SU-DHL-6 (cell line): ENCODE data around the gene OTUD4.

Source experiments
- H2AFZ ChIP-seq: fragments of 200-600 bp; sonication (generic); 2 replicates; pipeline ENCODE4 v1.6.1; 2014; ENCODE audit warnings: low read depth, mild to moderate bottlenecking, moderate library complexity, mixed read lengths, antibody characterized with exemption, low read length; ENCODE audit not compliant: severe bottlenecking
- H3F3A ChIP-seq: fragments of 200-600 bp; shearing (Covaris generic); 2 replicates; pipeline ENCODE4 v1.6.0; 2016; ENCODE audit warnings: antibody characterized with exemption, mild to moderate bottlenecking; ENCODE audit not compliant: insufficient read depth
- H3K27ac ChIP-seq: fragments of 200-600 bp; sonication (generic); 2 replicates; pipeline ENCODE4 v1.5.1; 2016; ENCODE audit warnings: low read depth, mild to moderate bottlenecking, low read length, moderate library complexity, mixed read lengths
- H3K27me3 ChIP-seq: fragments of 200-600 bp; sonication (generic), shearing (Covaris generic); 2 replicates; pipeline ENCODE4 v1.6.0; 2014; ENCODE audit warnings: mild to moderate bottlenecking, low read length
- H3K36me3 ChIP-seq: fragments of 200-600 bp; sonication (generic); 2 replicates; pipeline ENCODE4 v1.6.1; 2014; ENCODE audit warnings: mild to moderate bottlenecking, low read length, mixed read lengths
- H3K4me2 ChIP-seq: fragments of 300-600, 200-600 bp; shearing (Covaris generic), sonication (generic); 2 replicates; pipeline ENCODE4 v1.6.0; 2014; ENCODE audit warnings: low read length, low read depth, mild to moderate bottlenecking; ENCODE audit not compliant: poor library complexity, severe bottlenecking
- H3K4me3 ChIP-seq: fragments of 200-600 bp; sonication (generic); 2 replicates; pipeline ENCODE4 v1.5.1; 2014; ENCODE audit warnings: antibody characterized with exemption, low read length, mild to moderate bottlenecking, mixed read lengths; ENCODE audit not compliant: insufficient read depth, poor library complexity, severe bottlenecking
- H3K79me2 ChIP-seq: fragments of 200-600 bp; sonication (generic); 2 replicates; pipeline ENCODE4 v1.6.1; 2014; ENCODE audit warnings: mild to moderate bottlenecking, low read length, moderate library complexity; ENCODE audit not compliant: insufficient read depth
- H3K9ac ChIP-seq: fragments of 200-600 bp; sonication (generic); 2 replicates; pipeline ENCODE4 v1.7.0; 2014; ENCODE audit warnings: mild to moderate bottlenecking, low read length
- H3K9me2 ChIP-seq: fragments of 200-600 bp; sonication (generic); replicated peaks from 2 replicates; pipeline ENCODE4 v1.6.1; 2014; ENCODE audit warnings: low read length; ENCODE audit not compliant: insufficient read depth
- H3K9me3 ChIP-seq: fragments of 200-600 bp; sonication (generic); 2 replicates; pipeline ENCODE4 v1.6.1; 2014; ENCODE audit warnings: low read length, mixed read lengths; ENCODE audit not compliant: insufficient read depth
- H4K20me1 ChIP-seq: fragments of 200-600 bp; sonication (generic); 2 replicates; pipeline ENCODE4 v1.6.1; 2014; ENCODE audit warnings: low read depth, mild to moderate bottlenecking, antibody characterized with exemption, low read length, moderate library complexity, mixed read lengths
- EZH2phosphoT487 ChIP-seq: fragments of 200-600 bp; sonication (generic), shearing (Covaris generic); conservative IDR thresholded peaks from 2 replicates; pipeline ENCODE4 v1.6.1; 2018; ENCODE audit warnings: mild to moderate bottlenecking, antibody characterized with exemption, low read length, moderate library complexity, mixed read lengths
- TF ChIP-seq, protein P1 (sequence below): fragments of 200-600 bp; sonication (generic); IDR thresholded peaks from one replicate; pipeline ENCODE4 v1.5.1; 2017; ENCODE audit warnings: antibody characterized with exemption, mild to moderate bottlenecking, low read length, moderate library complexity; ENCODE audit not compliant: insufficient read depth, poor library complexity, severe bottlenecking

Gene OTUD4

GRCh38 chr4:145213245-145213644 lies 32.9 kb upstream of the OTUD4 start:
- H4K20me1 ChIP-seq: no peaks in the 10 kb centered on the region
- no peaks in the 10 kb centered on the region for H3K9me3 ChIP-seq
- H3K27me3 ChIP-seq: no peaks in the 10 kb centered on the region
- H3K27ac ChIP-seq: no peak overlapping the region
- H3K36me3 ChIP-seq: no peaks in the 10 kb centered on the region
- no peak overlapping the region for H3K4me3 ChIP-seq
- H3K9ac ChIP-seq: no peak overlapping the region
- no peak for TF ChIP-seq EZH2phosphoT487
- TF ChIP-seq, protein P1, sequence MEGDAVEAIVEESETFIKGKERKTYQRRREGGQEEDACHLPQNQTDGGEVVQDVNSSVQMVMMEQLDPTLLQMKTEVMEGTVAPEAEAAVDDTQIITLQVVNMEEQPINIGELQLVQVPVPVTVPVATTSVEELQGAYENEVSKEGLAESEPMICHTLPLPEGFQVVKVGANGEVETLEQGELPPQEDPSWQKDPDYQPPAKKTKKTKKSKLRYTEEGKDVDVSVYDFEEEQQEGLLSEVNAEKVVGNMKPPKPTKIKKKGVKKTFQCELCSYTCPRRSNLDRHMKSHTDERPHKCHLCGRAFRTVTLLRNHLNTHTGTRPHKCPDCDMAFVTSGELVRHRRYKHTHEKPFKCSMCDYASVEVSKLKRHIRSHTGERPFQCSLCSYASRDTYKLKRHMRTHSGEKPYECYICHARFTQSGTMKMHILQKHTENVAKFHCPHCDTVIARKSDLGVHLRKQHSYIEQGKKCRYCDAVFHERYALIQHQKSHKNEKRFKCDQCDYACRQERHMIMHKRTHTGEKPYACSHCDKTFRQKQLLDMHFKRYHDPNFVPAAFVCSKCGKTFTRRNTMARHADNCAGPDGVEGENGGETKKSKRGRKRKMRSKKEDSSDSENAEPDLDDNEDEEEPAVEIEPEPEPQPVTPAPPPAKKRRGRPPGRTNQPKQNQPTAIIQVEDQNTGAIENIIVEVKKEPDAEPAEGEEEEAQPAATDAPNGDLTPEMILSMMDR: no peak
- H3K79me2 ChIP-seq: no peaks in the 10 kb centered on the region
- H3F3A ChIP-seq: no peaks in the 10 kb centered on the region
- no peak overlapping the region for H2AFZ ChIP-seq
- no peak overlapping the region for H3K4me2 ChIP-seq
- H3K9me2 ChIP-seq: no peaks in the 10 kb centered on the region

DNA sequence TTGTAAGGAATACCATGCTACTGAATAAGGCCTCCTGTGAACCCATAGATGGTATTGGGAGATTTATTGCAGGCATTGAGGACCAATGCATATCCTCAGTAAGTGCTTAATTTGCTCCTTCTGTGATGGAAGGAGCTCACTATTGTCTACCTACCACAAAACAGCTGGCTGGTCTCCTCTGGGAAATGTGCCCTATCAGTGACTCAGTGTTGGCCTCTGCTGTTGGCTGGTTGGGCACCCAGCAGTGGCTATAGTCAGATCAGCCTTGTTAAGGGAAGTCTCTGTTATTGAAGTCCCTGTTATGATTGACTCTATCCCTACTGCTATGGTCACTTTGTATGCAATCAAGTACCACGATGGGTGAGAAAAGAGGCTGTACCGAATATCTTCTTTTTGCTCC lies 27.5 kb upstream of the OTUD4 start:
- Histone ChIP-seq H3K9ac (no peak overlapping the region), H3K4me2 (no peak overlapping the region), H3K27me3 (no peaks in the 10 kb centered on the region), H2AFZ (no peak overlapping the region), H3K36me3 (no peaks in the 10 kb centered on the region), H3K4me3 (no peak overlapping the region), H4K20me1 (no peaks in the 10 kb centered on the region), H3K9me2 (no peaks in the 10 kb centered on the region), H3K27ac (no peak overlapping the region), H3F3A (no peaks in the 10 kb centered on the region), H3K9me3 (no peaks in the 10 kb centered on the region), H3K79me2 (no peaks in the 10 kb centered on the region)
- TF ChIP-seq, protein P1: no peak
- TF ChIP-seq EZH2phosphoT487: no peak

- no peaks in the 10 kb centered on the region for H3K79me2 ChIP-seq
- no peaks in the 10 kb centered on the region for H3K9me2 ChIP-seq
- no peak overlapping the region for H3K4me3 ChIP-seq
- no peak for TF ChIP-seq EZH2phosphoT487
- TF ChIP-seq, protein P1: no peak
- no peak overlapping the region for H3K4me2 ChIP-seq
- H3F3A ChIP-seq: no peaks in the 10 kb centered on the region
- no peaks in the 10 kb centered on the region for H3K9me3 ChIP-seq
- no peaks in the 10 kb centered on the region for H4K20me1 ChIP-seq
- no peaks in the 10 kb centered on the region for H3K27me3 ChIP-seq
- no peak overlapping the region for H3K27ac ChIP-seq
- no peak overlapping the region for H2AFZ ChIP-seq
- H3K36me3 ChIP-seq: no peaks in the 10 kb centered on the region
- H3K9ac ChIP-seq: no peak overlapping the region
These were observed 23.0 kb upstream of the OTUD4 start for GRCh38 chr4:145203410-145203809.
